HG03045 (cell line): ENCODE results near the gene ADAMTS17.

Experiments
- ATAC-seq: cut with Tn5 transposase; IDR thresholded peaks from one replicate; pipeline ENCODE4 v1.9.1; 2021; ENCODE audit warnings: mild to moderate bottlenecking, moderate library complexity; ENCODE audit not compliant: unreplicated experiment

Gene ADAMTS17

GRCh38 chr15:100005013-100005412 is 336.8 kb downstream of the ADAMTS17 start:
- ATAC-seq, result no peak

GRCh38 chr15:100002787-100003536 is 338.8 kb downstream of the ADAMTS17 start:
- no peak for ATAC-seq

- ATAC-seq, result no peak
Observed at GRCh38 chr15:100002086-100002620, 339.6 kb downstream of the ADAMTS17 start.

- ATAC-seq, result no peak
Observed at GRCh38 chr15:100001405-100001804, 340.4 kb downstream of the ADAMTS17 start.

GRCh38 chr15:99999282-100000070 is 342.3 kb downstream of the ADAMTS17 start:
- ATAC-seq, result no peak

GRCh38 chr15:99998661-99999101 is 343.1 kb downstream of the ADAMTS17 start:
- ATAC-seq, result no peak

GRCh38 chr15:99997112-99997651 is 344.6 kb downstream of the ADAMTS17 start:
- no peak for ATAC-seq

GRCh38 chr15:99996660-99997059 is 345.1 kb downstream of the ADAMTS17 start:
- no peak for ATAC-seq

GRCh38 chr15:99995543-99995942 is 346.2 kb downstream of the ADAMTS17 start:
- no peak for ATAC-seq

- ATAC-seq, result no peak
Observed at GRCh38 chr15:99994849-99995248, 346.9 kb downstream of the ADAMTS17 start.

- no peak for ATAC-seq
Observed at GRCh38 chr15:99993681-99994131, 348.1 kb downstream of the ADAMTS17 start.

GRCh38 chr15:99993262-99993661 is 348.5 kb downstream of the ADAMTS17 start:
- no peak for ATAC-seq

GRCh38 chr15:99992611-99993231 is 349.1 kb downstream of the ADAMTS17 start:
- no peak for ATAC-seq

- ATAC-seq, result no peak
Observed at GRCh38 chr15:99989095-99989494, 352.7 kb downstream of the ADAMTS17 start.

GRCh38 chr15:99987701-99988100 is 354.1 kb downstream of the ADAMTS17 start:
- ATAC-seq, result no peak

GRCh38 chr15:99987119-99987506 is 354.7 kb downstream of the ADAMTS17 start:
- ATAC-seq, result no peak

GRCh38 chr15:99986297-99987118 is 355.3 kb downstream of the ADAMTS17 start:
- no peak for ATAC-seq

- no peak for ATAC-seq
Observed at GRCh38 chr15:99985878-99986277, 355.9 kb downstream of the ADAMTS17 start.

GRCh38 chr15:99984491-99985243 is 357.1 kb downstream of the ADAMTS17 start:
- no peak for ATAC-seq
